Hepatocyte (in vitro differentiated cells): Measurements from ENCODE around the gene ZFP37.
"Not testable (repeated sequence)": the region's sequence is repeated elsewhere in the genome, so short reads cannot be mapped to it uniquely, and the experiment has no call there.

Experiments
- CTCF ChIP-seq: fragments of 200-600 bp; sonication (generic); IDR thresholded peaks from 2 replicates; pipeline ENCODE4 v1.5.1; 2016; ENCODE audit warnings: antibody characterized with exemption, mild to moderate bottlenecking; ENCODE audit not compliant: poor library complexity
- EZH2 ChIP-seq: fragments of 200-600 bp; sonication (generic); IDR thresholded peaks from 2 replicates; pipeline ENCODE4 v1.6.1; 2016; ENCODE audit warnings: antibody characterized with exemption, mild to moderate bottlenecking, borderline replicate concordance
- EZH2phosphoT487 ChIP-seq: fragments of 200-600 bp; sonication (generic); IDR thresholded peaks from one replicate; pipeline ENCODE4 v1.6.1; 2018; ENCODE audit warnings: antibody characterized with exemption, mild to moderate bottlenecking, low read depth, moderate library complexity; ENCODE audit not compliant: unreplicated experiment, severe bottlenecking

GRCh38 chr9:113088456-113089142, 32.1 kb upstream of the ZFP37 start:
- not testable (repeated sequence) for TF ChIP-seq EZH2phosphoT487, CTCF, EZH2
